WTC11 (cell line): Measurements from ENCODE around the gene TPCN2. TPM values are rescaled to one million over a fixed set of nuclear protein-coding genes. Genes with fewer than 3 reads are reported as not detected.

ENCODE experiments used
- ATAC-seq: fragments of 200-7000 bp; cut with Tn5 transposase; 2 replicates; pipeline ENCODE4 v1.10.0; 2021; ENCODE audit warnings: mild to moderate bottlenecking, moderate library complexity
- CTCF ChIA-PET: fragments of 300-600 bp; sonication (Branson Sonifier 250); formaldehyde crosslinking; loops from one replicate; lab custom pipeline; 2021; ENCODE audit warnings: antibody characterized with exemption; lab: Charles Lee
- POLR2A ChIA-PET: fragments of 350-600 bp; sonication (Branson Sonifier 250); formaldehyde crosslinking; loops from one replicate; lab custom pipeline; 2021; ENCODE audit warnings: antibody characterized with exemption; lab: Charles Lee
- DNase-seq: peaks from one replicate; pipeline ENCODE4 v3.0.0; 2021; ENCODE audit warnings: low spot score
- H3K27ac Mint-ChIP-seq: 2 replicates; pipeline ENCODE4 v1.8.0; 2021; ENCODE audit warnings: mixed read lengths
- H3K27me3 Mint-ChIP-seq: 2 replicates; pipeline ENCODE4 v1.8.0; 2021; ENCODE audit warnings: low read depth, mild to moderate bottlenecking, moderate library complexity, mixed read lengths
- H3K36me3 Mint-ChIP-seq: 2 replicates; pipeline ENCODE4 v1.8.0; 2021; ENCODE audit warnings: mixed read lengths
- H3K4me1 Mint-ChIP-seq: 2 replicates; pipeline ENCODE4 v1.8.0; 2022; ENCODE audit warnings: mixed read lengths
- H3K4me3 Mint-ChIP-seq: 2 replicates; pipeline ENCODE4 v1.8.0; 2021; ENCODE audit warnings: mild to moderate bottlenecking, moderate library complexity, mixed read lengths
- H3K9me3 Mint-ChIP-seq: 2 replicates; pipeline ENCODE4 v1.8.0; 2021; ENCODE audit warnings: mixed read lengths
- CBFB ChIP-seq: sonication (generic); formaldehyde crosslinking; IDR thresholded peaks from 2 replicates; pipeline ENCODE4 v1.8.1; 2022; ENCODE audit warnings: mild to moderate bottlenecking, low read depth, missing genetic modification reagents
- ELF4 ChIP-seq: sonication (generic); formaldehyde crosslinking; IDR thresholded peaks from 2 replicates; pipeline ENCODE4 v1.8.1; 2022; ENCODE audit warnings: low read depth, mild to moderate bottlenecking, moderate library complexity, missing genetic modification reagents
- FOXJ3 ChIP-seq: sonication (generic); formaldehyde crosslinking; IDR thresholded peaks from 2 replicates; pipeline ENCODE4 v1.9.0; 2021; ENCODE audit warnings: missing genetic modification reagents, mild to moderate bottlenecking, borderline replicate concordance
- GTF2I ChIP-seq: fragments of 250-450 bp; sonication (Bioruptor Pico); conservative IDR thresholded peaks from 2 replicates; pipeline ENCODE4 v1.4.0; 2021; ENCODE audit warnings: mild to moderate bottlenecking
- MYBL2 ChIP-seq: sonication (generic); formaldehyde crosslinking; IDR thresholded peaks from 2 replicates; pipeline ENCODE4 v1.8.1; 2023; ENCODE audit warnings: mild to moderate bottlenecking, moderate library complexity, missing genetic modification reagents
- NFYB ChIP-seq: sonication (generic); formaldehyde crosslinking; conservative IDR thresholded peaks from 2 replicates; pipeline ENCODE4 v1.8.0; 2022; ENCODE audit warnings: low read depth, missing genetic modification reagents
- SOX15 ChIP-seq: fragments of 250-450 bp; sonication (Bioruptor Pico); IDR thresholded peaks from 2 replicates; pipeline ENCODE4 v1.9.0; 2021; ENCODE audit warnings: mild to moderate bottlenecking
- ZNF317 ChIP-seq: sonication (generic); formaldehyde crosslinking; IDR thresholded peaks from 2 replicates; pipeline ENCODE4 v1.8.1; 2023; ENCODE audit warnings: low read depth, mild to moderate bottlenecking, moderate library complexity, missing genetic modification reagents, borderline replicate concordance
- ZNF396 ChIP-seq: fragments of 250-450 bp; sonication (Bioruptor Pico); IDR thresholded peaks from 2 replicates; pipeline ENCODE4 v1.8.0; 2021; ENCODE audit warnings: mild to moderate bottlenecking, moderate library complexity, borderline replicate concordance
- ZNF416 ChIP-seq: fragments of 250-450 bp; sonication (Bioruptor Pico); IDR thresholded peaks from 2 replicates; pipeline ENCODE4 v1.9.0; 2021; ENCODE audit warnings: mild to moderate bottlenecking, inconsistent platforms
- ZNF423 ChIP-seq: fragments of 250-450 bp; sonication (Bioruptor Pico); IDR thresholded peaks from 2 replicates; pipeline ENCODE4 v2.1.2; 2022; ENCODE audit warnings: mild to moderate bottlenecking, moderate library complexity
- total RNA-seq: library from RNA; stranded (reverse); gene quantifications from 3 replicates; pipeline ENCODE4 v1.2.3, GENCODE V29; 2021
- TF ChIP-seq, protein P1 (sequence below): sonication (generic); formaldehyde crosslinking; conservative IDR thresholded peaks from 2 replicates; pipeline ENCODE4 v1.8.1; 2022; ENCODE audit warnings: mild to moderate bottlenecking, missing genetic modification reagents
- TF ChIP-seq, protein P2 (sequence below): fragments of 250-450 bp; sonication (Bioruptor Pico); IDR thresholded peaks from 2 replicates; pipeline ENCODE4 v1.8.0; 2021; ENCODE audit warnings: mild to moderate bottlenecking
- TF ChIP-seq, protein P3 (sequence below): sonication (generic); formaldehyde crosslinking; IDR thresholded peaks from 2 replicates; pipeline ENCODE4 v1.8.1; 2023; ENCODE audit warnings: mild to moderate bottlenecking, missing genetic modification reagents, moderate library complexity
- TF ChIP-seq, protein P4 (sequence below): fragments of 250-450 bp; sonication (Bioruptor Pico); conservative IDR thresholded peaks from 2 replicates; pipeline ENCODE4 v1.9.0; 2021; ENCODE audit warnings: mild to moderate bottlenecking
- TF ChIP-seq, protein P5 (sequence below): sonication (generic); formaldehyde crosslinking; IDR thresholded peaks from 2 replicates; pipeline ENCODE4 v1.8.1; 2023; ENCODE audit warnings: mild to moderate bottlenecking, missing genetic modification reagents
- TF ChIP-seq, protein P6 (sequence below): sonication (generic); formaldehyde crosslinking; IDR thresholded peaks from 2 replicates; pipeline ENCODE4 v1.8.0; 2022; ENCODE audit warnings: mild to moderate bottlenecking, missing genetic modification reagents
- TF ChIP-seq, protein P7 (sequence below): fragments of 200-600 bp; IDR thresholded peaks from 2 replicates; pipeline ENCODE4 v1.8.0; 2022; ENCODE audit warnings: antibody characterized with exemption
- TF ChIP-seq, protein P8 (sequence below): sonication (generic); formaldehyde crosslinking; IDR thresholded peaks from 2 replicates; pipeline ENCODE4 v1.8.1; 2022; ENCODE audit warnings: mild to moderate bottlenecking, moderate library complexity, missing genetic modification reagents

The TPCN2 gene
- total RNA-seq, 1 experiment from 2014 or later = 24.6 TPM

DNA sequence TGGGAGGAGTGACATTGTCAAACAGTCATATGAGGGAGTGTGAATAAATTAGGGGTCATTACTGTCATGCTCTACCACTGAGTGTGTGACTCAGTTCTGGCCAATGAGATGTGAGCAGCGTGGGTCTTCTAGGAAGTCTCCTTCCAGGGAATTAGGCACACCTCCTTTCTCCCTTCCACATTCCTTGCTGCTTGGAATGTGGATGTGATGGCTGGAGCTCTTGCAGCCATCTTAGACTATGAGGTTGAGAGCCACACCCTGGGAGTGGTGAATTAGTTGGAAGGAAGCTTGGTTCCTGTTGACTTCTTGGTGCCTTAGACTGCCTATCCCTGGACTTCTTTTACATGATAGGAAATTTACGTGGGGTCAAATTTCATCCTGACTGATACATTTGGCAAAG, 70.5 kb downstream of the TPCN2 start:
- Mint-ChIP-seq H3K4me1 (peaks cover 25% of the 10 kb centered on the region), H3K36me3 (peaks cover 7% of the 10 kb centered on the region; the same call in 1 of the 2 replicates), H3K9me3 (peaks cover 9% of the 10 kb centered on the region), H3K27me3 (no peaks in the 10 kb centered on the region; the same call in 1 of the 2 replicates), H3K4me3 (no peak overlapping the region), H3K27ac (no peak overlapping the region)
- ChIA-PET POLR2A (no interaction called here), CTCF (interaction anchor here (0.5 to 3.1 kb wide), 3 partner anchors 12 to 469 kb away, joined by 3 to 15 read pairs (median 4); no protein-coding TSS in a partner anchor)
- no peak for ATAC-seq
- TF ChIP-seq, protein P1, sequence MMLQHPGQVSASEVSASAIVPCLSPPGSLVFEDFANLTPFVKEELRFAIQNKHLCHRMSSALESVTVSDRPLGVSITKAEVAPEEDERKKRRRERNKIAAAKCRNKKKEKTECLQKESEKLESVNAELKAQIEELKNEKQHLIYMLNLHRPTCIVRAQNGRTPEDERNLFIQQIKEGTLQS (CRISPR knock-in tag) = no peak
- TF ChIP-seq ELF4 (no peak), SOX15 (CRISPR knock-in tag) (no peak), ZNF416 (CRISPR knock-in tag) (no peak), GTF2I (CRISPR knock-in tag) (peak; percentile 85; the same call in 1 of the 2 replicates)
- TF ChIP-seq, protein P2, sequence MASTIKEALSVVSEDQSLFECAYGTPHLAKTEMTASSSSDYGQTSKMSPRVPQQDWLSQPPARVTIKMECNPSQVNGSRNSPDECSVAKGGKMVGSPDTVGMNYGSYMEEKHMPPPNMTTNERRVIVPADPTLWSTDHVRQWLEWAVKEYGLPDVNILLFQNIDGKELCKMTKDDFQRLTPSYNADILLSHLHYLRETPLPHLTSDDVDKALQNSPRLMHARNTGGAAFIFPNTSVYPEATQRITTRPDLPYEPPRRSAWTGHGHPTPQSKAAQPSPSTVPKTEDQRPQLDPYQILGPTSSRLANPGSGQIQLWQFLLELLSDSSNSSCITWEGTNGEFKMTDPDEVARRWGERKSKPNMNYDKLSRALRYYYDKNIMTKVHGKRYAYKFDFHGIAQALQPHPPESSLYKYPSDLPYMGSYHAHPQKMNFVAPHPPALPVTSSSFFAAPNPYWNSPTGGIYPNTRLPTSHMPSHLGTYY (CRISPR knock-in tag) = no peak
- TF ChIP-seq, protein P3, sequence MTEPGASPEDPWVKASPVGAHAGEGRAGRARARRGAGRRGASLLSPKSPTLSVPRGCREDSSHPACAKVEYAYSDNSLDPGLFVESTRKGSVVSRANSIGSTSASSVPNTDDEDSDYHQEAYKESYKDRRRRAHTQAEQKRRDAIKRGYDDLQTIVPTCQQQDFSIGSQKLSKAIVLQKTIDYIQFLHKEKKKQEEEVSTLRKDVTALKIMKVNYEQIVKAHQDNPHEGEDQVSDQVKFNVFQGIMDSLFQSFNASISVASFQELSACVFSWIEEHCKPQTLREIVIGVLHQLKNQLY (CRISPR knock-in tag) = no peak
- TF ChIP-seq, protein P4, sequence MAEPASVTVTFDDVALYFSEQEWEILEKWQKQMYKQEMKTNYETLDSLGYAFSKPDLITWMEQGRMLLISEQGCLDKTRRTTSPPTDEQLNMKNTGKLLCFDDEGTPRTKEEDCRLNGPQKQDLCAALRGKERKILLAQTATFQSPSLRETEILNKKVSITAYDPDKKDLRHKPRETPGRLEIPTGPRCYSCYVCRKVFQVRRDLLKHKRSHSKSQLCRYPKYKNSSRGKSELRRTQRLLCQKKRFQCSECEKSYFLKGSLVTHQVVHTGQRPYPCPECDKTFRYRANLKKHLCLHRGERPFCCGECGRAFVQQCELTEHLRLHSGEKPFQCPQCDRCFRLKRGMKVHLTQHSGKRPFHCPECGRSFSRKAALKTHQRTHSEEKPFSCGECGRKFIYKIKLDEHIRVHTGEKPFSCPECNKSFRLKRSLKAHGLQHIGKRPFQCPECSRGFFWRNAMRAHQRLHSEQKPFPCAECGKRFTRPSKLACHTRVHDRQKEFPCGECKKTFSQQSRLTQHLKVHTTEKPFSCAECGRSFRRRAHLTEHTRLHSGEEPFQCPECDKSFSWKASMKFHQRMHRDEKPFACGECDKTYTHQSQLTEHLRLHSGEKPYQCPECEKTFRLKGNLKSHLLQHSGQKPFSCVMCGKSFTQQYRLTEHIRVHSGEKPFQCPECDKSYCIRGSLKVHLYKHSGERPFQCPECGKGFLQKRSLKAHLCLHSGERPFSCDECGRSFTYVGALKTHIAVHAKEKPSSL = no peak
- DNase-seq = no peak

DNA sequence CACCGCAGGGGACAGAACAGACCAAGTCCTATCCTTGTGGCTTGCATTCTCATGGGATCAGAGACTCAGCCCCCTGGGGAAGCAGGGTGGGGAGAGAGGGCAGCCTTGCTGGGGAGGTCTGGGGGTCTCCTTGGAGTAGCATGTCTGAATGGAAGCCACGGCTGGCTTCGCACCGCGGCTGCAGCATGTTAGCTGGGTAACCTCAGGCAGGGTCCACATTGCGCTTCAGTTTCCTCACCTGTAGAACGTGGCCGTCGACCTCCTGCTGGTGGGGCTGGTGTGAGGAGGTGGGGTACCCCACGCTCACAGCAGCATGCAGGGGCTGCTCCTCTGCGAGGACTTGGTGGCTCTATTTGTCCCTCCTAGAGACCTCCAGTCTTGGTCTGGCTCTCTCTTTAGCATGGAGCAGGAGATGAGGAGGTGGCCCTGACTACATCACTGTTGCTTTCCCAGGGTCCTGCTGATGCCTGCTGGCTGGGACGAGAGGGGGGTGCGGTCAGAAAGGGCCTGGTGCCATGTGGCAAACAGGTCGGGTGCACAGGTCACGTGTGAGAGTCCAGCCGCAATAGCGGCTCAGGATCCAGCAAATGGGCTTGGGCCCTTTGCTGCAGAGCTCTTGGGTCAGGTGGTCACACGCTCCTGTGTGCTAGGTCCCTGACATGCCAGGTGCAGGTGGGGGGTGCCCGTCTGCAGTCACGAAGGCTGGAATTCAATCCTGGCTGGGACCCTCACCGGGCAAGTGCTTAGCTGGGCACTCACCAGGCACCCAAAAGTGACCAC, 71.6 kb downstream of the TPCN2 start:
- Mint-ChIP-seq H3K27ac (no peak overlapping the region), H3K36me3 (peaks cover 7% of the 10 kb centered on the region; the same call in 1 of the 2 replicates), H3K9me3 (peaks cover 11% of the 10 kb centered on the region), H3K4me3 (no peak overlapping the region), H3K27me3 (no peaks in the 10 kb centered on the region; the same call in 1 of the 2 replicates), H3K4me1 (peaks cover 27% of the 10 kb centered on the region)
- TF ChIP-seq MYBL2 (CRISPR knock-in tag) (no peak), ZNF317 (no peak)
- TF ChIP-seq, protein P5, sequence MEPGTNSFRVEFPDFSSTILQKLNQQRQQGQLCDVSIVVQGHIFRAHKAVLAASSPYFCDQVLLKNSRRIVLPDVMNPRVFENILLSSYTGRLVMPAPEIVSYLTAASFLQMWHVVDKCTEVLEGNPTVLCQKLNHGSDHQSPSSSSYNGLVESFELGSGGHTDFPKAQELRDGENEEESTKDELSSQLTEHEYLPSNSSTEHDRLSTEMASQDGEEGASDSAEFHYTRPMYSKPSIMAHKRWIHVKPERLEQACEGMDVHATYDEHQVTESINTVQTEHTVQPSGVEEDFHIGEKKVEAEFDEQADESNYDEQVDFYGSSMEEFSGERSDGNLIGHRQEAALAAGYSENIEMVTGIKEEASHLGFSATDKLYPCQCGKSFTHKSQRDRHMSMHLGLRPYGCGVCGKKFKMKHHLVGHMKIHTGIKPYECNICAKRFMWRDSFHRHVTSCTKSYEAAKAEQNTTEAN (CRISPR knock-in tag) = no peak
- no peak for DNase-seq
- CTCF ChIA-PET = interaction anchor here (1.0 to 4.4 kb wide), 2 partner anchors 11 to 19 kb away, joined by 4 to 71 read pairs; no protein-coding TSS in a partner anchor
- no peak for ATAC-seq
- POLR2A ChIA-PET = no interaction called here

DNA sequence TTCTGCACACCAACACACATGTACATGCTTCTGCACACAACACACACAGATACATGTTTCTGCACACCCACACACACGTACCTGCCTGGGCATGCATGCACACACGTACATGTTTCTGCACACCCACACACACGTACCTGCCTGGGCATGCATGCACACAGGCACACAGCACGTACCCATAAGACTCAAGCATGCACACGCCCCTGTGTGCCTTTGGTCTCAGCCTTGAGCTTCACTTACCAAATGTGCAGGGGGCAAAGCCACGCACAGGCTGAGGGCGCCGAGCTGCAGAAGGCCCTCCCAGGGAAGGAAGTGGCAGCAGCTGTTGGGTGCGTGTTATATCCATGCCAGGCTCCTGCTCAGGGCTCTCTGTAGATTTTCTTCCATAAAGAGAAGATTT, 72.3 kb downstream of the TPCN2 start:
- CTCF ChIA-PET = interaction anchor here (4.4 kb wide), 1 partner anchor 11 kb away, joined by 71 read pairs; no protein-coding TSS in a partner anchor
- H3K4me3 Mint-ChIP-seq = no peak overlapping the region
- H3K36me3 Mint-ChIP-seq = peaks cover 7% of the 10 kb centered on the region; the same call in 1 of the 2 replicates
- POLR2A ChIA-PET = no interaction called here
- DNase-seq (no peak), ATAC-seq (no peak)
- no peaks in the 10 kb centered on the region; the same call in 1 of the 2 replicates for H3K27me3 Mint-ChIP-seq
- peaks cover 11% of the 10 kb centered on the region for H3K9me3 Mint-ChIP-seq
- no peak overlapping the region for H3K27ac Mint-ChIP-seq
- peaks cover 27% of the 10 kb centered on the region for H3K4me1 Mint-ChIP-seq
- TF ChIP-seq, protein P6, sequence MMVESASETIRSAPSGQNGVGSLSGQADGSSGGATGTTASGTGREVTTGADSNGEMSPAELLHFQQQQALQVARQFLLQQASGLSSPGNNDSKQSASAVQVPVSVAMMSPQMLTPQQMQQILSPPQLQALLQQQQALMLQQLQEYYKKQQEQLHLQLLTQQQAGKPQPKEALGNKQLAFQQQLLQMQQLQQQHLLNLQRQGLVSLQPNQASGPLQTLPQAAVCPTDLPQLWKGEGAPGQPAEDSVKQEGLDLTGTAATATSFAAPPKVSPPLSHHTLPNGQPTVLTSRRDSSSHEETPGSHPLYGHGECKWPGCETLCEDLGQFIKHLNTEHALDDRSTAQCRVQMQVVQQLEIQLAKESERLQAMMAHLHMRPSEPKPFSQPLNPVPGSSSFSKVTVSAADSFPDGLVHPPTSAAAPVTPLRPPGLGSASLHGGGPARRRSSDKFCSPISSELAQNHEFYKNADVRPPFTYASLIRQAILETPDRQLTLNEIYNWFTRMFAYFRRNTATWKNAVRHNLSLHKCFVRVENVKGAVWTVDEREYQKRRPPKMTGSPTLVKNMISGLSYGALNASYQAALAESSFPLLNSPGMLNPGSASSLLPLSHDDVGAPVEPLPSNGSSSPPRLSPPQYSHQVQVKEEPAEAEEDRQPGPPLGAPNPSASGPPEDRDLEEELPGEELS (CRISPR knock-in tag) = no peak
- TF ChIP-seq ZNF423 (CRISPR knock-in tag) = no peak
- TF ChIP-seq, protein P7, sequence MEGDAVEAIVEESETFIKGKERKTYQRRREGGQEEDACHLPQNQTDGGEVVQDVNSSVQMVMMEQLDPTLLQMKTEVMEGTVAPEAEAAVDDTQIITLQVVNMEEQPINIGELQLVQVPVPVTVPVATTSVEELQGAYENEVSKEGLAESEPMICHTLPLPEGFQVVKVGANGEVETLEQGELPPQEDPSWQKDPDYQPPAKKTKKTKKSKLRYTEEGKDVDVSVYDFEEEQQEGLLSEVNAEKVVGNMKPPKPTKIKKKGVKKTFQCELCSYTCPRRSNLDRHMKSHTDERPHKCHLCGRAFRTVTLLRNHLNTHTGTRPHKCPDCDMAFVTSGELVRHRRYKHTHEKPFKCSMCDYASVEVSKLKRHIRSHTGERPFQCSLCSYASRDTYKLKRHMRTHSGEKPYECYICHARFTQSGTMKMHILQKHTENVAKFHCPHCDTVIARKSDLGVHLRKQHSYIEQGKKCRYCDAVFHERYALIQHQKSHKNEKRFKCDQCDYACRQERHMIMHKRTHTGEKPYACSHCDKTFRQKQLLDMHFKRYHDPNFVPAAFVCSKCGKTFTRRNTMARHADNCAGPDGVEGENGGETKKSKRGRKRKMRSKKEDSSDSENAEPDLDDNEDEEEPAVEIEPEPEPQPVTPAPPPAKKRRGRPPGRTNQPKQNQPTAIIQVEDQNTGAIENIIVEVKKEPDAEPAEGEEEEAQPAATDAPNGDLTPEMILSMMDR = no peak
- no peak for TF ChIP-seq ZNF396 (CRISPR knock-in tag)
- TF ChIP-seq CBFB (CRISPR knock-in tag) = no peak
- no peak for TF ChIP-seq NFYB
- TF ChIP-seq, protein P8, sequence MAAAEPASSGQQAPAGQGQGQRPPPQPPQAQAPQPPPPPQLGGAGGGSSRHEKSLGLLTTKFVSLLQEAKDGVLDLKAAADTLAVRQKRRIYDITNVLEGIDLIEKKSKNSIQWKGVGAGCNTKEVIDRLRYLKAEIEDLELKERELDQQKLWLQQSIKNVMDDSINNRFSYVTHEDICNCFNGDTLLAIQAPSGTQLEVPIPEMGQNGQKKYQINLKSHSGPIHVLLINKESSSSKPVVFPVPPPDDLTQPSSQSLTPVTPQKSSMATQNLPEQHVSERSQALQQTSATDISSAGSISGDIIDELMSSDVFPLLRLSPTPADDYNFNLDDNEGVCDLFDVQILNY = no peak
- TF ChIP-seq FOXJ3 (CRISPR knock-in tag) = no peak
